Cardiac fibroblast (primary cell): ENCODE data around the gene SLC17A8.

Source experiments
- DNase-seq, 2 donors: peaks; one replicate each; pipeline versions ENCODE4 v3.0.0 to v3.0.0-alpha.2; 2010; ENCODE audit warnings: low read depth in 2 of 2
- H3K4me3 ChIP-seq, 2 donors: replicated peaks in 1 of 2; 1 replicate in 1 of 2; 2 replicates in 1 of 2; pipeline ENCODE4 v1.5.1; 2011; ENCODE audit warnings: low read depth in 2 of 2, low read length in 2 of 2, mild to moderate bottlenecking in 2 of 2, moderate library complexity in 1 of 2
- CTCF ChIP-seq: IDR thresholded peaks from one replicate; pipeline ENCODE4 v1.5.1; 2011; ENCODE audit warnings: low read depth, mild to moderate bottlenecking, low read length, inconsistent platforms

Gene SLC17A8

GRCh38 chr12:100445081-100445481, 88.2 kb downstream of the SLC17A8 start:
- H3K4me3 ChIP-seq = no peak overlapping the region
- no peak for TF ChIP-seq CTCF
- no peak for DNase-seq

DNA sequence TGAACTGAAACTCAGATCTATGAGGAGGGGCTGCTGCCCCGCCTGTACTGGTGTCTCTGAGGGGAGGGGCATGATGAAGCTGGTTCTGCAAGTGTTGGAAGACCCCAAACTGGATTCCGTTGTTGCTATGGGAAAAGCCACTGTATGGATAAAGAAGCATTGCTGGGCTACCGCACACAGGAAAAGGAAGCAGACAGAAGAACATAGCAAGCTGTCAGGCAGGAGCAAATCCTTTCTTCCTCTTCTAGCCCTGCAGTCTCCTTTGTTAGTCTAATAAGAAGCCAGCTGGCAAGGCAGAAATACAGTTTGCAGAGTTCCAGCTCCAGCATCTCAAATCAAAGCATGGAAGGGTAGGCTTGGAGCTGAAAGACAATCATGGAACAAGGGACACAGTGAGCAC, 90.5 kb downstream of the SLC17A8 start:
- no peak overlapping the region for H3K4me3 ChIP-seq
- DNase-seq = no peak
- TF ChIP-seq CTCF = no peak

- H3K4me3 ChIP-seq = no peak overlapping the region
- TF ChIP-seq CTCF = no peak
- no peak for DNase-seq
Measured at GRCh38 chr12:100448656-100449055, 91.8 kb downstream of the SLC17A8 start.

GRCh38 chr12:100450735-100451134, 93.9 kb downstream of the SLC17A8 start:
- DNase-seq = peak in 1 of 2 donors; percentile 4
- TF ChIP-seq CTCF = no peak
- no peak overlapping the region for H3K4me3 ChIP-seq

- DNase-seq = no peak
Measured at GRCh38 chr12:100453951-100454350, 97.1 kb downstream of the SLC17A8 start.

GRCh38 chr12:100455896-100456295, 99.0 kb downstream of the SLC17A8 start:
- no peak for DNase-seq
- TF ChIP-seq CTCF = no peak
- H3K4me3 ChIP-seq = no peak overlapping the region

More at GRCh38 chr12:100453951-100454350, 97.1 kb downstream of the SLC17A8 start:
- TF ChIP-seq CTCF = no peak
- H3K4me3 ChIP-seq = no peak overlapping the region

- no peak for TF ChIP-seq CTCF
- H3K4me3 ChIP-seq = no peak overlapping the region
- no peak for DNase-seq
Measured at GRCh38 chr12:100458191-100458590, 101.3 kb downstream of the SLC17A8 start.
